GM18867 (cell line): ENCODE measurements around the gene PELI2.
"Not testable (repeated sequence)": the region's sequence is repeated elsewhere in the genome, so short reads cannot be mapped to it uniquely, and the experiment has no call there.

ENCODE experiments used
- ATAC-seq: cut with Tn5 transposase; IDR thresholded peaks from one replicate; pipeline ENCODE4 v1.9.1; 2021; ENCODE audit warnings: mild to moderate bottlenecking, moderate library complexity; ENCODE audit not compliant: unreplicated experiment

Gene PELI2

DNA sequence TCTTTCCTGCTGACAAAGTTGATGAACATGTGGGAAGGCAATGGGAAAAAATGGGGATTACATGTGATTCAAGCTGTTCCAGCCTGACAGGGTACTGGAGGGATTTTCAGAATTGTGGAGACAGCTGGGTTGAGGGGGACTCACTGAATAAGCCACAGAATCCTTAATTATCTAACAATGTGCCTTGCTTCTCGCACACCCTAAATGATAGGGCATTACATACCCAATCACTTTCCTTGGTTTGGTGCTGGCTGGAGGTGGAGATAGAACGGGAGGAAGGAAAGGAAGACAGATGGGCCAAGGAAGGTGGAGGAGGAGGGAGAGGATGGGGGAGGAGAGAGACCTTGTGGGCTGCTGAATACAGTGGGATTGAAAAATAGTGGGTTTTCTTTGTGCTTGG, 20.7 kb downstream of the PELI2 start:
- ATAC-seq = no peak

DNA sequence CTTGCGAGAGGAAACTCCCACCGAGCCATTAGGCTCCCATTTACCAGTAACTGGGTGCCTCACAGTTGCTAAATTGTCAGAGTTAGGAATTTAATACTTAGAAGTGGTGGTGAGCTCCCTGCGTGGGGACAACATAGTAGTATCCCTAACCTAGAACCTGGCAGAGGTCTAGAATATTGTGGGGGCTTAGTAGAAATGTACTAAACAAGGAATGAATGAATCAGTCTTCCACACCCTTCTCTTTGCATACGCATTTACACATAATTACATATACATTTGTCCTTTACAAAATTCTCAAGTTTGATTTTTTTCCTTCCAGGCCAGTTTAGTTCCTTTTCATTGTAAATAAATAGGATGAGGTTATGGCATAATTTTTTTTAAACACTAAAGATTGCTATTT, 24.1 kb downstream of the PELI2 start:
- ATAC-seq = no peak

DNA sequence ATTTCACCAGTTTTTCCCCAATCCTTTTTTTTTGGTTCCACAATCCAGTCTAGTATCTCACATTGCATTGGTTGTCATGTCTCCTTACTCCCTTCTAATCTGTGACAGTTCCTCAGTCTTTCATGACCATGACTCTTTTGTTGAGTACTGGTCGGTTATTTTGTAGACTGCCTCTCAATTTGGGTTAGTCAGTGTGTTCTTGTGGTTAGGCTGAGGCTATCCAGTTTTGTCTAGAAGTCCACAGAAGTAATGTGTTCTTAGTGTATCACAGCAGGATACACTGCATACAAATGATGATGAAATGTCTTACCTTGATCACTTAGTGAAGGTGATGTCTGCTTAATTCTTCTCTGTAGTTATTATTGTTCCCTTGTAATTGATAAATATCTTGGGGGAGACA, 24.8 kb downstream of the PELI2 start:
- no peak for ATAC-seq

DNA sequence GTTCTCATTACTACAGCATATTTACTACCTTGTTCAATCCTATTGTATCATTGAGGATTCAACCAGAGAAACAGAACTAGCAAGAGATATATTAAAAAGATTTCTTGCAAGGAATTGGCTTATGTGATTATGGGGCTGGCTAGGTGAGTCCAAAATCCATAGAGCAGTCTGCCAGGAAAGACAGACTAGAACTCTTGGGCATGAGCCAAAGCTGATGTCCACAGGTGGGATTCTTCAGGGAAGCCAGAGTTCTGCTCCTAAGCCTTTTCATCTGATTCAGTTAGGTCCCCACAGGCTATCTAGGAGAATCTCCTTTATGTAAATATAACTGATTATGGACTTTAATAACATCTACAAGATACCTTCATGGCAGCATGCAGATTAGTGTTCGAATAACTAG, 26.0 kb downstream of the PELI2 start:
- ATAC-seq = no peak

DNA sequence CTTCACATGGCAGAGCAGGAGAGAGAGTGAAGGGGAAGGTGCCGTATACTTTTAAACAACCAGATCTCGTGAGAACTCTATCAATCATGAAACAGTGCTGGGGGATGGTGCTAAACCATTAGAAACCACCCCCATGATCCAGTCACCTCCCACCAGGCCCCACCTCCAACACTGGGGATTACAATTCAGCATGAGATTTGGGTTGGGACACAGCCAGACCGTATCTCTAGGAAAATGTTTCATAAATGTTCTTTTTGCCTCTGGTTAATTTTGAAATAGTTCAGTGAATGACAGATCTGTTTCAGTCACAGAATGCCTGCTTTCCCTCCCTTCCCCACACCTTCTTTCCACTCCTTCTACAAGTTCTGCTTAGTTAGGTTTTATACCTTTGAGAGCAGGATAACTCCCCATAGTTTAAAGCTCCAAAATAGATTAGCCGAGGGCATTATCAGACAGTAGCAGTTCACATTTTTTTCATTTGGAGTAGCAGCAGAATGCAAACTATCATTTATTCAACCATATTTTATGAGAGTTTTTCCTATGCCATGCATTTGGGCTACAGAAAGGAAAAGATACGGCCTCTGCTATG, 27.1 kb downstream of the PELI2 start:
- no peak for ATAC-seq

DNA sequence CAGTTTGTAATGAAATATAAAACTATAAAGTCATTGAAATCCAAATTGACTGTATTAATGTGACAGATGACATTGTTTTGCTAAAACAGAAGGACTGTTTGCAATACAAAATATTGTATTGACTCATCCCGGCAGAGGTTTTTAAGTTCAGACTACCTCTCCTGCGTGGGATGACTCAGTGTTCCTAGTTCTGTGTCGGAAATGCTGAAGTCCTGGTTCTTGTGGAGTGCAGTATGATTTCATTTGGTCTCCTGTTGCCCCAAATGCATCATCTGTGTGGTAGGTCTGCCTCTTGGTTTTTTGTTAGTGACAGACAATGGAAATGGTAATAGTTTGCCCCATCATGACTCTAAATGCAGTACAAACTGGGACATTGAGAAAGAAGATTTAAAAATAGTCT, 27.8 kb downstream of the PELI2 start:
- no peak for ATAC-seq

DNA sequence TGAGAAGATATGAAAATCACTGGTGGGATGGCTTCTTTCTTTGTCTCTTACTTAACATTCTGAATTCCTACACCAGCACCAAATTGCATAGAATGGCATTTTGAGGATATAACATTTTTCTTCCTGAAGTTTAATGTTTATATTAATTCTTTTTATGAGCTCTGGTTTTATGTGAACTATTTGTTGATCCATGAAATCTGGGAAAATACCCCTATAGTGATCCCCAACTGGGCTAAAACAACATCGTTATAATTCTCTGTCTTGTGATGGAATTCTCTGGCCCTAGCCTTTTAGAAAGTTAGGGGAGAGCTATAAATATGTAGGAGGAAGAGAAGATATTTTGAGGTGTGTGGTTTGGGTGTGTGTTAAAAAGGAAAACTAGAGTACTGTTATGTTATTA, 29.2 kb downstream of the PELI2 start:
- ATAC-seq = no peak

DNA sequence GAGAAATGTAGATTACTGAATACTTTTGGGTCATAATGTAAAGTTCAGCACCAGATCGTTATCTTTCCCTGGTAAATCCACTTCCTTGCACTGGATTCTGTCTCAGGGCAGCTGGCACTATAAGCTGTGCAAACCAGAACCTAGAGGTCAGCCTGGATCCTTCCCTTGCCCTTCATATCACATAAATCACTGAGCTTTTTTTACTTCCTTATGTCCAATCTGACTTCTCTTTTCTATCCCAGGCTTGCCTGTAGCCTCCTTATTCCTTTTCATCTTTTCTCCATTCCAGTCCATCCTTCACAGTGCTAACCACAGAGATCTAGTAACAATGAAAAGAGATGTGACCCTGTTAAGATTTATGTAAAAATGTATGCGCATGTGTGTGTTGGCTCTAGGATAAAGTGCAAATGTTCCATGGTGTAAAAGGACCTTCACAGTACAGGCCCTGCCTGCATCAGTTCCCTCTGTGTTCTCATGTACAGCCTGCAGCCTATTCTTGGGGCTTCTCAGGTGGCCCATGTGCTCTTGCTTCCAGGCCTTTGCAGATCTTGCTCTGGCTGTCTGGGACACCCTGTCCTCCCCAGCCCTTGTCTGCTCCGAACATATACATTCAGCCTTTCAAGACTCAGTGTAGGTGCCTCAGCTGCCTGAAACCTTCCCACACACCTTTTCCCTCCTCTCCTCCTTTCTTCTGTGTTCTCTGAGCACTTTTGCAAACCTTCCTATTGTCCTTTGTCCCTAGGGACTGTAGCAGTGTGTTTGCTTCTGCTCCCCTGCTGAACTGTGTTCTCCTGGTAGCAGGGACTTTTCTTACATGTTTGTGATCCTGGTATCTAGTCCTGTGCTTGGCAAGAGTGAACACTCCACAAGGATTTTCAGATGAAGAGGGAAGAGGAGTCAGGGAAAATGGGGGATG, 30.0 kb downstream of the PELI2 start:
- no peak for ATAC-seq

DNA sequence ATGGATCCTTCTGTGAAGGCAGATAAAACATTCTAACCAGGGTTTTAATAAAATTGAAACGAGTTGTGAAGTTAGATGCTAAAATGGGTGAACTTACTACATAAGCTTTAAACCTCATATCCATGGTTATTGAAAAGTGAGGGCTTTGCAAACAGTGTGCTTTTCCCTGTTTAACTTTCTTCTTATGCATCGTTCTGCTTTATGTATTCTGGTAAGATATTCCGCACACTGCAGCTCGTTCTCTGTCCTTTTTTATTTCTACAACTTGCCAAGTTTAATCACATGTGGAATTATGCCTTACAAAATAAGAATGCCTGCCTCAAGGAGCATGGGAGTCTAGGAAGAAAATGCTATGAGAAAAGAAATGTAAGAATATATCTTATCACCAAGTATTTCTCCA, 30.9 kb downstream of the PELI2 start:
- ATAC-seq = no peak

DNA sequence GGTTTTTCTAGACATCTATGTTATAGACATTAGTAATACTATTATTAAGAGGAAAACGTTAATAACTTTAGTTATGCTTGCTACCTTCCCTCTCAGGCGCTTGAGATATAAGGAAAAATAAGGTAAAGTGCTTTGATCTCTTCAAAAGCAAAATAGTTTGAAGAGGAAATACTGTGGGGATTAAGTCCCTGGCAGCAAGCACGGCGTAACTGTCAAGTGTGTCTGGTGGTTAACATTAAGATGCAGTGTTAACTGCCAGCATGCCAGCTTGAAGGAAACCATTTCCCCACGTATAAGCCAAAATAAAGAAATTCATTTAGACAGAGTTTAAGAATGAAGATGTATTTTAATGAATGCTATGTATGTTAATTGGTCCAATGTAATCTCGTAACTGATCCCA, 31.8 kb downstream of the PELI2 start:
- no peak for ATAC-seq

DNA sequence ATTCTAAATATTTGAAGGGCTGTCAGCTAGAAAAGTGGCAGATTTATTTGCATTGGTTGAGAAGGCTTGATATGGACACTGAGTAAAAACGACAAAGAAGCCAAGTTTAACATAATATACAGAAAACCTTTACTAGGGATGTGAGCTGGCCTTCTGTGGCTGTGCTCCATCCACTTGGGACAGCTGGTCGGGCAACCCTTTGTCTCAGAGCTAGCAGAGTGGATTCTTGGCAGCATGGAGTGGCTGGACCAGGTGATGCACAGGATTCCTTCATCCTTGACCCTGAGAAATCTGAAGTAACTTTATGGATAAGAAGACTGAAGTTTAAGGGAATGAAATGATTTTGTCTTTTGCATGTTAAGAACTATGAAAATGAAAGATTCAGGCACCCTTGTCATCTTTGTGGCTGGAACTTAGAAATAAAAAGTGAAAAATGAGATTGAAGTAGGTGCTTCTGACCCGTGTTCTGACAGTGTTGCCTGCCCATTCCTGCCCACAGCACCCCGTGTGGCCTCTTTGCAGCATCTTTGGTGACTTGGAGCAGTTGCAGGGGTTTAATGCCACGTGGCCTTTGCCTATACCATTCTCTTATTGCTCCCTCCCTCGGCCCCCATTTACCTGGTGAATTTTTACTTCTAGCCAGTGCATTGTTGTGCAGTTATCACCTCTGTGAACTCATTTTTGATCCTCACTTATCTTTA, 32.6 kb downstream of the PELI2 start:
- peak; percentile 68 for ATAC-seq

DNA sequence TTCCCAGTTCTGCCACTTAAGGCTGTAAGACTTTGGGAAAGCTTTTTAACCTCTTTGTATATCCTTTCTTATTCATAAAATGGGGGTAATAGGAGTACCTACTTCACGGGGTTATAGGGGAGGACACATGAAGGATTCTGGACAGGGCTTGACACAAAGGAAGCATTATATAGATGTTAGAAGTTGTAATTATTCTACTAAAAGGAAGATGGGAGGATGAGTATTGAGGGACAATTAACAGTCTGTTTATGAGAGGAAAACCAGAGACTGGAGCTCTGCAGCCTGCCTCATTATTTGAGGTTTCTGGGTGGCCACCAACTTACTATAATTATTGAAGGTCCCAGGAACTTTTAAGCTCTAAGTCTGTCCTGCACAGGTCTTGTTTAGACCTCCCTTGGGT, 34.0 kb downstream of the PELI2 start:
- no peak for ATAC-seq

DNA sequence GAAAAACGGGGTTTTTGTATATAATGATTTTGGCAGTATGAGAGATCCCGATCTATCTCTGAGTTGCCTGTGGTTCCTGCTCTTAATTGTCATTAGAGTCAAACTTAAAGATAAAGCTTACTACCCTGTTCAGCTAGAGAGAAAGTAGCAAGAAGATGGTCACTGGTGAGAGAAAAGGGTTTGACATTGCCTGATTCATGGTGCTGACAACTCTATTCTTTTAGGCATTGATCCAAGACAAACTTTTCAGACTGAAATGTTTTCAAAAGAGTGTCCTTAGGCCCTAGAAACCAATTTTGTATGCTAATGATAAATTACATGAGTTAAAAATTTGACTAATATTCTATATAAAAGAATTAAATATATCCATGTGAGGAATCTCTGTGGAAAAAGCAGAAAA, 35.1 kb downstream of the PELI2 start:
- no peak for ATAC-seq

DNA sequence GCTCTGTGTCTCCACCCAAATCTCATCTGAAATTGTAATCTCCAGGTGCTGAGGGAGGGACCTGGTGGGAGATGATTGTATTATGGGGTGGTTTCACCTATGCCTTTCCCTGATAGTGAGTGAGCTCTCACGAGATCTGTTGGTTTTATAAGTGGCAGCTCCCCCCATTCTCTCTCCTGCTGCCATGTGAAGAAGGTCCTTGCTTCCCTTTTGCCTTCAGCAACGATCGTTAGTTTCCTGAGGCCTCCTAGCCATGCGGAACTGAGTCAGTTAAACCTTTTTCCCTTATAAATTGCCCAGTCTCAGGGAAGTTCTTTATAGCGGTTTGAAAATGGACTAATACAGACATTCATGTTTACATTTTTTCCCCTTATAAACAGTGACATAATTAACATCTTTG, 36.1 kb downstream of the PELI2 start:
- no peak for ATAC-seq

DNA sequence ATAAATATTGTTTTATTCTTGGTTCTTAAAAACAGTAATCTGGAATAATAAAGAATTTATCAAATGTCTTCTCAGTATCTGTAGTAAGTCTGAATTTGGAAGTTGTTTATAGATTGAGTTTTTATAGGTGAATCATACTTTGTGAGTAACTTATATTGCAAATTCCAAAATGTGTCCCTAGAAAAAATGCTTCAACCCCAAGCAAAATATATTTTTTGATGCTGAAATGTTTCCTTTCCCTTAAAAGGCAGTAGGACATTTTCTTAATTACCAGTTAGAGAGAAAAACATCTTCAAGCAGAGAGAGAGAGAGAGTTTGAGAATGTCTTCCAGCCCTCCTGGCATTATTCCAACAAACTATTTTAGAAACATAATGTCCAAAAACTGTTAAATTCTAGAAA, 37.9 kb downstream of the PELI2 start:
- ATAC-seq = no peak

DNA sequence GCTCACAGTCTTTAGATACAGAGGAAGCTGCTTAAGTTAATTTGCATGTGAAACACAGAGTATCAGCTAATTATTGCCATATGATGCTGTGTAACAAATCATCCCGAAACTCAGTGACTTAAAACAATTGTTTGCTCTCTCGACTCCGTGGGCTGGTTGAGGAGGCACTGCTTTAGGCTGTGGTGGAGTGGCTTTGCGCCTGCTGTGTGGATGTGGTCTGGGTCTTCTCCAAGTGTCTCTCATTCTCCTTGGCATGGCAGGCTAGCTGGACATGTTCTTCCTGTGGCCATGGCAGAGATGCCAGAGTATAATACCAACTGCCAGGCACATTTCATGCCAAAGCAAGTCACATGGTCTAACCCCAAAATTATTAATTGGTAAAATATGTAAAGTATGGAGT, 40.9 kb downstream of the PELI2 start:
- ATAC-seq = no peak

DNA sequence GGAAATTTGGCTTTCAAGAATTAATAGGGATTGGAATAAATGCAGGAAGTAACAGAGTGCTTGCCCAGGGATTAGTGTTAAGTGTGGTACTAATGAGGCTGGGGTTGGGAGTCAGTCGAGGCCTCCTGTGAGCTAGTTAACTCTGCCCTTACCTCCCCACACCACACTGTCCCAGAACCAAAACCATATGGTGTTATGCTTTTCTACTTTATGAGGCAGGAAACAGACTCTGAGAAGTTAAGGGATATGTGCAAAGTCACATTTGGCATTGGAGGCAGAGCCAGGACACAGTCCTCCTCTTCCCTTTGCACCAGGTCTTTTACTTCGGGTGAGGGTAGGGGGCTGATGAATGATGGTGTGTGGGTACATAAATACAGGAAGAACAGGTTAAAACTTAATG, 41.9 kb downstream of the PELI2 start:
- ATAC-seq = no peak

DNA sequence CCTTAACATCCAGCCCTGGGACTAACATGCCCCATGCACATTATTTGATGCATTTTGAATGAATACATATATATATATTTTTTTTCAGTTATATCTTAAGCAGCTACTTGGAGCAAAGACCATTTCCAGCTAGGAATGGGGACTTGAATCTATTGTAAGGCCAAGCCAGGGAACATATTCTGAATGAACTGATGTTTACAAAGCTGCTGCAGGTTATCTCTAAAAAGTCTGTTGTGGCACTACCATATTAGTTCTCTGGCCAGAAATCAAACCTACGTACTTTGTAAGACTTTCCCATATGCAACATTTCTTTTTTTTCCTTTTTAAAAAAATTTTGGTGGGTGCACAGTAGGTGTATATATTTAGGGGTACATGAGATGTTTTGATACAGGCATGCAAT, 43.4 kb downstream of the PELI2 start:
- no peak for ATAC-seq

DNA sequence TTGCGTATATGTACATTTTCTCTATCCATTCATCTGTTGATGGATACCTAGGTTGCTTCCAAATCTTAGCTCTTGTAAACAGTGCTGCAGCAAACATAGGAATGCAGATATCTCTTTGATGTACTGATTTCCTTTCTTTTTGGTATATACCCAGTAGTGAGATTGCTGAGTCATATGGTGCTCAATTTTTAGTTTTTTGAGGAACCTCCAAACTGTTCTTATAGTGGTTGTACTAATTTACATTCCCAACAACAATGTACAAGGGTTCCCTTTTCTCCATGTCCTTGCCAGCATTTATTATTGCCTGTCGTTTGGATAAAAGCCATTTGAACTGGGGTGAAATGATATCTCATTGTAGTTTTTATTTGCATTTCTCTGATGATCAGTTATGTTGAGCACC, 44.3 kb downstream of the PELI2 start:
- no peak for ATAC-seq

DNA sequence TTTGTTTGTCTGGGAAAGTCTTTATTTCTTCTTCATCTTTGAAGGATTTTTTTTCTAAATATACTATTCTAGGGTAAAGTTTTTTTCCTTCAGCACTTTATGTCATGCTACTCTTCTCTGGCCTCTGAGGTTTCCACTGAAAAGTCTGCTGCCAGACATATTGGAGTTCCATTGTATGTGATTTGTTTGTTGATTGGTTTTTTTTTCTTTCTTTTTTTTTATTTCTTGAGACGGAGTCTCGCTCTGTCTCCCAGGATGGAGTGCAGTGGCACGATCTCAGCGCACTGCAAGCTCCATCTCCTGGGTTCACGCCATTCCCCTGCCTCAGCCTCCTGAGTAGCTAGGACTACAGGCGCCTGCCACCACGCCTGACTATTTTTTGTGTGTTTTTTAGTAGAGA, 48.4 kb downstream of the PELI2 start:
- not testable (repeated sequence) for ATAC-seq

DNA sequence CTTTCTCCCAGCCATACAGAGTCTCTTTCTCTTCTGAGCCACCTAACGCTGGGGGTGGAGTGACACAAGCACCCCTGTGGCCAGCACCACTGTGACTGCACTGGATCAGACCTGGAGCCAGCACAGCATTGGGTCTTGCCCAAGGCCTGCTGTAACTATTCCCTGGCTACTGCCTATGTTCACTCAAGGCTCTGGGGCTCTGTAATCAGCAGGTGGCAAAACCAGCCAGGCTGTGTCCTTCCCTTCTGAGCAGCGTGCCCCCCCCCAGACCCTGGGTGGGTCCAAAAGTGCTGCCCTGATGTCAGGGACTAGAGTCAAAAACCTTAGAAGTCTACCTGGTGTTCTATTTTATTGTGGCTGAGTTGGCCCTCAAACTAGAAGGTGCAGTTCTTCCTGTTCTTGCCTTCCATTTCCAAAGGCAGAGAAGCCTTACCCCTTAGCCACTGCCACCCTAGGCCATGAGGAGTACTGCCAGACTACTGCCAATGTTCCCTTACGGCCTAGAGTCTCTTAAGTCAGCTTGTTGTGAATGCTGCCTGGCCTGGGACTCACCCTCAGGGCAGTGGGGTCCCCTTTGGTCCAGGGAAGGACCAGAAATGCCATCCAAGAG, 49.9 kb downstream of the PELI2 start:
- no peak for ATAC-seq

DNA sequence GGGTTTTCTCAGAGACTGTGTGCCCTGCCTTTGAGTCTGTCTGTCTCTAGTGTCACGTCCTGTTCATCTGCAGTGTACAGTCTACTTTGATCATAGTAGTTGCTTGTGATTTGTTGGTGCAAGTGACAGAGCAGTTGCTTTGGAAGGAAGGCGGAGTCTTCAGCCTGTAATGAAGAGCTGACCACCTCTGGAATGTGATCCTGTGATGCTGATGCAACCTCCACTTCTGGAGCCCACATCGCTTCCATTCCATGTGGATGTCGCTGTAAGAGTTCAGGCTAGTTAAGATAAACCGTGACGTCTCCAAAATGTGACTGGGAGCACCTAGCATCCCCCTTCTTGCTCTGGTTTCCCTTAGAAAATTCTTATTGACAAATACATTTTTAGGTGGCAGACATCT, 51.8 kb downstream of the PELI2 start:
- ATAC-seq = no peak
